Gastrocnemius medialis (tissue), 4 donors: Measurements from ENCODE around the gene CSGALNACT2. TPM values are rescaled to one million over a fixed set of nuclear protein-coding genes. Genes with fewer than 3 reads are reported as not detected.

ENCODE experiments used
- ATAC-seq, 2 donors: fragments of 150-250 bp; one replicate each; pipeline ENCODE4 v1.9.1; 2016
- DNase-seq, 2 donors: peaks; one replicate each; pipeline ENCODE4 v3.0.0-alpha.2; 2019
- H3K27ac ChIP-seq, 4 donors: fragments of 200-600 bp; sonication (generic); 1 replicate in 1 of 4; 2 replicates in 3 of 4; pipeline ENCODE4 v1.5.1; 2016 to 2018; ENCODE audit warnings: mild to moderate bottlenecking in 2 of 4, moderate library complexity in 1 of 4
- H3K27me3 ChIP-seq, 3 donors: fragments of 200-600 bp; sonication (generic) in 2 of 3; 1 replicate in 1 of 3; 2 replicates in 2 of 3; pipeline versions ENCODE4 v1.5.1 to v1.6.0; 2016 to 2019; ENCODE audit warnings: mild to moderate bottlenecking in 1 of 3, moderate library complexity in 1 of 3
- H3K36me3 ChIP-seq, 2 donors: fragments of 200-600 bp; sonication (generic) in 1 of 2; one replicate each; pipeline ENCODE4 v1.5.1; 2017 to 2018
- H3K4me1 ChIP-seq, 2 donors: fragments of 200-600 bp; sonication (generic) in 1 of 2; one replicate each; pipeline ENCODE4 v1.5.1; 2016 to 2017; ENCODE audit warnings: mild to moderate bottlenecking in 2 of 2
- H3K4me3 ChIP-seq, 4 donors: fragments of 200-600 bp; sonication (generic) in 3 of 4; 1 replicate in 1 of 4; 2 replicates in 3 of 4; pipeline ENCODE4 v1.5.1; 2016 to 2019; ENCODE audit warnings: mild to moderate bottlenecking in 2 of 4
- H3K9me3 ChIP-seq, 3 donors: fragments of 200-600 bp; sonication (generic) in 2 of 3; 1 replicate in 1 of 3; 2 replicates in 2 of 3; pipeline ENCODE4 v1.5.1; 2016 to 2019
- POLR2A ChIP-seq, 2 donors: fragments of 450-650 bp; IDR thresholded peaks; one replicate each; pipeline ENCODE4 v1.6.1; 2017; ENCODE audit warnings: antibody characterized with exemption in 2 of 2, mild to moderate bottlenecking in 2 of 2, moderate library complexity in 2 of 2
- in situ Hi-C, 4 donors: fragments of 200-750 bp; cut with MboI; loops; one replicate each; pipeline versions ENCODE4 v1.15.0 to v1.8.0; 2017; ENCODE audit warnings: low sequenced_read_pairs in 4 of 4
- intact Hi-C: fragments of 100-400 bp; cut with DNase I; formaldehyde crosslinking; loops from one replicate; pipeline ENCODE4 v1.15.1; 2023; ENCODE audit warnings: low total_unique reads
- total RNA-seq, 4 donors: library from RNA; depleted of rRNA; stranded (reverse); fragments of >200 nt; gene quantifications; one replicate each; pipeline versions ENCODE4 v1.1.0 to v1.2.3, GENCODE V29; 2016
- TF ChIP-seq, protein P1 (sequence below), 5 experiments: fragments of 450-650 bp in 3 of 5; fragments of 200-600 bp in 2 of 5; sonication (generic) in 2 of 5; IDR thresholded peaks in 4 of 5; conservative IDR thresholded peaks in 1 of 5; 1 replicate in 4 of 5; 2 replicates in 1 of 5; pipeline ENCODE4 v1.5.1; 2016 to 2019; ENCODE audit warnings: antibody characterized with exemption in 5 of 5, mild to moderate bottlenecking in 3 of 5, moderate library complexity in 3 of 5

Gene CSGALNACT2
- total RNA-seq, 4 donors from 2014 or later: 12.3 to 17.3 (median 14.1) TPM

DNA sequence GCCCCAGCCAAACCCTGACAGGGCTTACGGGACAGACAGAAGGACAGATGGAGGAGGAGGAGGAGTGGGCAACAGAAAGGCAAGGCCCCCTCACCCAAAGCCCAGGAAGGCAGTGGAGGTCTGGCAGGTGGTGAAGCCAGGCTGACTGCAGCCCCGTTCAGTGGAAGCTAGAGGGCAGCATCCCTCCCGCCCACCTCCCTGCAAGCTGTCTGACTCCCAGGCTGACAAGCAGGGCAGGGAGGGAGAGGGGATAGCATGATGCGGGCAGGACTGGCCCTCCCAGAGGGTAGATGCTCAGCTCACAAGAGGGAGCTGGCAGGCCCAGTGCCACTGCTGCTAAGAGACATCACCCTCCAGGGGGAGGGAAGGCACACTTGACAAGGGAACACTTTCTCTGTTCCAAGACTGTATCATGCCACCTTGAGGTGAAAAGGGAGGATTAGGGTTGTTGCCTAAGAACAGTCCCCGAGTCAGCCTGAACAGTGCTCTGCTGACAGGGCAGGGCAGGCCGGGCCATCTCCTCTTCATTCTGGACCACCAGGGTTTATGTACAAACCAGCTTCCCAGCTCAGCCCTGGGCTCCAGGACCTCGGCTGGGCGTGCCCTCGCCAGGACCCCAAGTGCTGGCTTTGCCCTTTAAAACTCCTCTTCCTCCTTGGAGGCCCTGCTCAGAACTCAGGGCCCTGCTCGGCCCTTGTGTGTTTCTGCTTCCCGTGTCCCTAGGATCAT, 66.9 kb downstream of the CSGALNACT2 start:
- no peaks in the 10 kb centered on the region for H3K36me3 ChIP-seq
- in situ Hi-C loops: no loop called here
- no peaks in the 10 kb centered on the region for H3K9me3 ChIP-seq
- H3K4me3 ChIP-seq: no peak overlapping the region
- peak in 1 of 2 donors; percentile 16 for DNase-seq
- peaks cover 0 to 7% (median 0%) of the 10 kb centered on the region in 3 donors for H3K27me3 ChIP-seq
- ATAC-seq: no peak
- no peaks in the 10 kb centered on the region for H3K4me1 ChIP-seq
- intact Hi-C loops: no loop called here
- no peak overlapping the region for H3K27ac ChIP-seq
- TF ChIP-seq, protein P1, sequence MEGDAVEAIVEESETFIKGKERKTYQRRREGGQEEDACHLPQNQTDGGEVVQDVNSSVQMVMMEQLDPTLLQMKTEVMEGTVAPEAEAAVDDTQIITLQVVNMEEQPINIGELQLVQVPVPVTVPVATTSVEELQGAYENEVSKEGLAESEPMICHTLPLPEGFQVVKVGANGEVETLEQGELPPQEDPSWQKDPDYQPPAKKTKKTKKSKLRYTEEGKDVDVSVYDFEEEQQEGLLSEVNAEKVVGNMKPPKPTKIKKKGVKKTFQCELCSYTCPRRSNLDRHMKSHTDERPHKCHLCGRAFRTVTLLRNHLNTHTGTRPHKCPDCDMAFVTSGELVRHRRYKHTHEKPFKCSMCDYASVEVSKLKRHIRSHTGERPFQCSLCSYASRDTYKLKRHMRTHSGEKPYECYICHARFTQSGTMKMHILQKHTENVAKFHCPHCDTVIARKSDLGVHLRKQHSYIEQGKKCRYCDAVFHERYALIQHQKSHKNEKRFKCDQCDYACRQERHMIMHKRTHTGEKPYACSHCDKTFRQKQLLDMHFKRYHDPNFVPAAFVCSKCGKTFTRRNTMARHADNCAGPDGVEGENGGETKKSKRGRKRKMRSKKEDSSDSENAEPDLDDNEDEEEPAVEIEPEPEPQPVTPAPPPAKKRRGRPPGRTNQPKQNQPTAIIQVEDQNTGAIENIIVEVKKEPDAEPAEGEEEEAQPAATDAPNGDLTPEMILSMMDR (IDR thresholded peaks at IDR 0.05 in 4 of 5, conservative IDR thresholded peaks at IDR 0.05 in 1 of 5): peak in 3 of 5 experiments; percentile 35 to 47 (median 39)
- no peak for TF ChIP-seq POLR2A (IDR thresholded peaks at IDR 0.05)

DNA sequence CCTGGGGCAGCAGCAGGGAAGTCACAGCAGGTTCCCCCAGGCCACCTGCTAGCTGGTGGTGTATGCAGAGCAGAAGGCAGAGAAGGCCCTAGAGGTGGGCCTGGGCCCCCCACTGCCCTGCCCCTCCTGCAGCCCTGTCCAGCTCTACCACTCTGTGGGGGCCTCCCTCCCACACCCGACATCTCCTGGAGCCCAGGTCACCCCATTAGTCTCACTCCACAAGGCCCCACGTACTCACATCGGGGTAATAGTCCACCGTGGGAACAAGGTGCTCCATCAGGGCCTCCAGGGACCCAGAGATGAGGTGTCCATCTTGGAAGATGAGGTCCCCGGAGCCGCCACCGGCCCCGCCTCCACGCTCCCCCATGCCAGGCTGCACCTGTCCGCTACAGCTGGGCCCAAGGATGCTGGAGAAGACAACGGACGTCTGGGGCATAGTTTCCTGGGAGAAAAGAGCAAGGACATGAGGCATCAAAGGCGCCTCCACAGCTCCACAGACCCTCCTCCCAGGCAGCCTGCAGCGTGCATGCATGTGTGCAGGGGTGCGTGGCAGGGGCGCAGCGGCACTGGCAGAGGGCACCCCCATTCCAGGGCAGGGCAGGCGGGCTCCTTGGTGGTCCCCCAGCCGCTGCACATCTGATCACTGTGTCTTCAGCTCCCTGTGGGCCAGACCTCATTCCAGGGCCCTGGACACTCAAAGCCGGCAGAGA, 67.6 kb downstream of the CSGALNACT2 start:
- H3K36me3 ChIP-seq: no peaks in the 10 kb centered on the region
- no peak overlapping the region for H3K4me3 ChIP-seq
- no peak for TF ChIP-seq POLR2A (IDR thresholded peaks at IDR 0.05)
- TF ChIP-seq, protein P1 (IDR thresholded peaks at IDR 0.05 in 4 of 5, conservative IDR thresholded peaks at IDR 0.05 in 1 of 5): no peak
- in situ Hi-C loops (no loop called here), intact Hi-C loops (no loop called here)
- DNase-seq: peak in 1 of 2 donors; percentile 3
- H3K9me3 ChIP-seq: no peaks in the 10 kb centered on the region
- H3K27ac ChIP-seq: no peak overlapping the region
- peaks cover 0 to 7% (median 0%) of the 10 kb centered on the region in 3 donors for H3K27me3 ChIP-seq
- ATAC-seq: no peak
- H3K4me1 ChIP-seq: no peaks in the 10 kb centered on the region

DNA sequence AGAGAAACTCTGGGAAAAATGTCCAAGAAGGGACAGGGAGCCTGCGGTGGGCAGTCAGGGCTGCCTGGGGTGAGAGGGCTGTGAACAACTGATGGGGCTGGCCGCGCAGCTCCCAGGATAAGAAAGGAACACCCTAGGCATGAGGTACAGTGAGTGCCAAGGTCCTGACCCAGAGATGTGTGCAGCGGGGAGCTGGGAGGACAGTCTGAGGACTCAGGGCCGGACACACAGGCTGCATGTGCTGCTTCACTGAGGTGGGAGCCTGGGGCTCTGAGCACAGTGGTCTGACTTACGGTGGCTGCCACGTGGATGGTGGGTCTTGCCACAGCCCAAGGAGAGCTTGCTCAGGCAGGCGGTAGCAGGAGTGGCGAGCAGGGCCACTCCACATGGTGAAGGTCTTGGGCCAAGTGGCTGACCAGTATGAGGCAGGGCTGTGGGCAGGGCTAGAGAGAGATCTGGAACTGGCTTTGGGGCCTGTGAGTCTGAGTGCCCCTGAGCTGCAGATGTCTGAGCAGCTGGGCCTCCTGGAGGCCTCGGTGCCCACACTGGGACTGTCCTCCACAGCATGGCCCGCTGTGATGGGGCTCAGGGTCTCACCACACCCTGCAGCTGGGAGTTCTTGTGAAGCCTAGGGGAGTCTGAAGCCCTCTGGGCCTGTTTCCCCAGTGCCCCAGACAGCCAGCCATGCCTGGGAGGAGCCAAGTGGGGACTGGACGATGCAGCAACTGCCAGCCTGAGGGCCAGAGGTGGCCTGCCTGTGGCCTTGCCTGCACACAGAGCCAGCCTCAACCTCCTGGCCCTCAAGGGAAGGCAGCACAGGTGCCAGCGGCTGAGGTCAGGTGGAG, 68.4 kb downstream of the CSGALNACT2 start:
- TF ChIP-seq, protein P1 (IDR thresholded peaks at IDR 0.05 in 4 of 5, conservative IDR thresholded peaks at IDR 0.05 in 1 of 5): no peak
- TF ChIP-seq POLR2A (IDR thresholded peaks at IDR 0.05): no peak
- Histone ChIP-seq H3K27me3 (peaks cover 0 to 7% (median 0%) of the 10 kb centered on the region in 3 donors), H3K27ac (no peak overlapping the region), H3K4me1 (no peaks in the 10 kb centered on the region), H3K9me3 (no peaks in the 10 kb centered on the region), H3K36me3 (no peaks in the 10 kb centered on the region), H3K4me3 (no peak overlapping the region)
- in situ Hi-C loops: no loop called here
- DNase-seq (no peak), ATAC-seq (no peak)
- intact Hi-C loops: no loop called here

DNA sequence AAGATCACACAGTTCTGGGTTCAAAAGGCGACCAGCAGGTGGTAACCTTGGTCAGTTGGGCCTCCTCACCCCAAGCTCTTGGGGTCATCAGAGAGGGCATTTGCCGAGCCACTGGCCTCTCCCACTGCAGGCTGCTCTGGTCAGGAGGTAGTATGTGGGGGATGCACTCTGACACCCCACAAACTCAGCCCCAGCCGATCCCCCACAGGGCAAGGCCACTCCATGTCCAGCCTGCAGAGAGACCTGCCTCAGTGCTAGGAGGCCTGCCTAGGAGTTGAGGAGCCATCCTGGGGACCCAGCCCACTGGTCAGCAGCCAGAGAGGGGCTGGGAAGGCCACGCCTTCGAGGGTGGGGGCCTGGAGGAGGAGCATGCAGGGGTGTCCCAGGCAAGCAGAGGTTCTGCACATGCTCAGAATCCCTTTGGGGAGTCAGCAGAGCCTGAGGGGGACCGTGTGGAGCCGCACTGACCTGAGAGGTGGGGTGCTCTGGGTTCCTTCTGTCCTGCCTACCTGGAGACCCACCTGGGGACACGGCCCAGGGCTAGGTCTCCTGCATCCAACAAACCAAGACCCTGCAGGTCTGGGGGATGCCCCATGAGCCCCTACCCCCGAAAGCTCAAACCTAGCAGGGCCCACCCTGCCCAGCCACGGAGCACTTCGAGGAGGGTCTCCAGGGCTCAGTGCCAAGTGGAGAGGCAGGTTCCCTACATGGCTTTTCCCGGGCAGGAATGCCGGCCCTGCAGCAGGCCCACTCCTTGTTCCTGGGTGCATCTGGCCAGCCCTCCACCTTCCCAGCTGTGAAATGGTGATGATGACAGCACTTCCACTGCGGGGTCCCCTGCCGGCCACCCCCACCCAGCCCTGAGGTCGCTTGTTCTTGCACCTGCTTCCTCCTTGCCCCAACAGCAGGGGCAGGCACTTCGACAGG, 70.2 kb downstream of the CSGALNACT2 start:
- Histone ChIP-seq H3K27ac (no peak overlapping the region), H3K27me3 (no peaks in the 10 kb centered on the region), H3K9me3 (no peaks in the 10 kb centered on the region), H3K4me3 (no peak overlapping the region), H3K36me3 (no peaks in the 10 kb centered on the region), H3K4me1 (no peaks in the 10 kb centered on the region)
- intact Hi-C loops: no loop called here
- peak in 1 of 2 donors; percentile 10 for DNase-seq
- in situ Hi-C loops: no loop called here
- no peak for ATAC-seq
- TF ChIP-seq, protein P1 (IDR thresholded peaks at IDR 0.05 in 4 of 5, conservative IDR thresholded peaks at IDR 0.05 in 1 of 5): no peak
- TF ChIP-seq POLR2A (IDR thresholded peaks at IDR 0.05): no peak
